T-helper 2 cell treated with Interferon-gamma antibody and Interleukin-4, amounts not matched to agents 5 μg/mL and 100 μg/mL, for 36 hours (primary cell): ENCODE results near the gene IMP3.
"Not testable (repeated sequence)": the region's sequence is repeated elsewhere in the genome, so short reads cannot be mapped to it uniquely, and the experiment has no call there.

Source experiments
- DNase-seq: peaks from one replicate; pipeline ENCODE4 v3.0.0; 2021; ENCODE audit warnings: low spot score
- H3K27ac Mint-ChIP-seq: one replicate; pipeline ENCODE4 v1.8.0; 2021; ENCODE audit warnings: mild to moderate bottlenecking, mixed read lengths
- H3K27me3 Mint-ChIP-seq: one replicate; pipeline ENCODE4 v1.8.0; 2021; ENCODE audit warnings: low read depth, mixed read lengths
- H3K36me3 Mint-ChIP-seq: one replicate; pipeline ENCODE4 v1.8.0; 2021; ENCODE audit warnings: low read depth, mixed read lengths
- H3K4me1 Mint-ChIP-seq: one replicate; pipeline ENCODE4 v1.8.0; 2021; ENCODE audit warnings: low read depth, mixed read lengths
- H3K4me3 Mint-ChIP-seq: one replicate; pipeline ENCODE4 v1.8.0; 2022; ENCODE audit warnings: mild to moderate bottlenecking, moderate library complexity, mixed read lengths
- H3K9me3 Mint-ChIP-seq: one replicate; pipeline ENCODE4 v1.8.0; 2021; ENCODE audit warnings: mixed read lengths

Gene IMP3

GRCh38 chr15:75636026-75636425 is 4.0 kb downstream of the IMP3 start:
- Mint-ChIP-seq H3K27ac (peak overlapping the region; percentile 36), H3K36me3 (peaks cover 23% of the 10 kb centered on the region), H3K9me3 (no peaks in the 10 kb centered on the region), H3K4me3 (no peak overlapping the region), H3K4me1 (peaks cover 26% of the 10 kb centered on the region), H3K27me3 (no peaks in the 10 kb centered on the region)
- no peak for DNase-seq

- not testable (repeated sequence) for DNase-seq, H3K9me3 Mint-ChIP-seq, H3K4me3 Mint-ChIP-seq, H3K27me3 Mint-ChIP-seq, H3K27ac Mint-ChIP-seq
- peaks cover 23% of the 10 kb centered on the region for H3K4me1 Mint-ChIP-seq
- peaks cover 16% of the 10 kb centered on the region for H3K36me3 Mint-ChIP-seq
Measured at GRCh38 chr15:75633922-75634321, 6.1 kb downstream of the IMP3 start.

GRCh38 chr15:75631935-75632334 is 8.1 kb downstream of the IMP3 start:
- Mint-ChIP-seq H3K4me1 (peaks cover 11% of the 10 kb centered on the region), H3K9me3 (no peaks in the 10 kb centered on the region), H3K27me3 (no peaks in the 10 kb centered on the region), H3K36me3 (peaks cover under 1% of the 10 kb centered on the region), H3K4me3 (no peak overlapping the region), H3K27ac (no peak overlapping the region)
- DNase-seq = no peak

DNA sequence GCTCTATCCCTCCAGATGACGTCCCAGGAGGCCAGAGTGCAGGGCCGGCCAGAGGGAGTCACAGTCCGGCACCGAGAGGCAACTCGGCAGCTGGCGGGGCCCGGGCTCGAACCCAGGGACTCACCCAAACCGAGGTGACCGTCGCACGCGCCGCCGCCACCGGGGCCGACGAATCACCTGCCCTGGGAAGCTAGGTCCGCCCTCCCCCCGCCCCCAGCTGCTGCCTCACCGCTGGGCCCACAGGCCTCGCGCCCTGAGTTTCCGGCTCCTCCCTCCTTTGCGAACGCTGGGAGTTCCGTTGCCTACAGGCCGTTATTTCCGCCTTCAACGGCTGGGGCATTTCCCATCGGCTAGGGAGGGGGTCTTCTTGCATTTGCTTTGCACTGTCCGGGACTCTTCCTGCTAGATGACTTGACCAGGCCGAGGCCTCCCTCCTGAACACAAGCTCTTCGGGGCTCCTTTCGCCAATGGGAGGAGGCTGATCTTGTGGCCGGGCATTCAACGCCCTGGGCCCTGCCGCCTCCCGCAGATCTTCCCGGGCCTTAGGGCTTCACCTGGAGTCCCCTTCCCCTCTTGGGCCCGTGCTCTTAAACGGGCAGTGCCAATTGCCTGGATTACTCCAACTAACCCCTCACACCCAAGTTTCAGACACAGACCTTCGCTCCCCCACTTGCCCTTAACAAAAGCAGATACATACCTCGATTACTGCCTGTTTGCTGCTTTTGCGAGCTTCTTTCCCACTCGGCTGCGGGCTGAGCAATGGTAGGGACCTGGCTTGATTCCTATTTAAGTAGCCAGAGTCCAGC is 14.3 kb downstream of the IMP3 start, which contains the start of gene SNUPN:
Gene SNUPN, minus strand, starts transcription at position 184 of the 806 bp plus-strand sequence. CDS start 4,674 bp downstream, outside the sequence.
- Mint-ChIP-seq H3K36me3 (peaks cover 16% of the 10 kb centered on the region), H3K4me3 (peak within 1 kb of the TSS; percentile 90), H3K4me1 (peaks cover 31% of the 10 kb centered on the region), H3K9me3 (no peaks in the 10 kb centered on the region), H3K27me3 (no peaks in the 10 kb centered on the region), H3K27ac (peak within 1 kb of the TSS; percentile 95)
- peak; percentile 92 for DNase-seq

GRCh38 chr15:75622505-75622904 is 17.5 kb downstream of the IMP3 start:
- H3K4me3 Mint-ChIP-seq = peak overlapping the region; percentile 12
- no peak for DNase-seq
- H3K27ac Mint-ChIP-seq = peak overlapping the region; percentile 45
- H3K9me3 Mint-ChIP-seq = no peaks in the 10 kb centered on the region
- no peaks in the 10 kb centered on the region for H3K27me3 Mint-ChIP-seq
- peaks cover 32% of the 10 kb centered on the region for H3K36me3 Mint-ChIP-seq
- peaks cover 37% of the 10 kb centered on the region for H3K4me1 Mint-ChIP-seq

DNA sequence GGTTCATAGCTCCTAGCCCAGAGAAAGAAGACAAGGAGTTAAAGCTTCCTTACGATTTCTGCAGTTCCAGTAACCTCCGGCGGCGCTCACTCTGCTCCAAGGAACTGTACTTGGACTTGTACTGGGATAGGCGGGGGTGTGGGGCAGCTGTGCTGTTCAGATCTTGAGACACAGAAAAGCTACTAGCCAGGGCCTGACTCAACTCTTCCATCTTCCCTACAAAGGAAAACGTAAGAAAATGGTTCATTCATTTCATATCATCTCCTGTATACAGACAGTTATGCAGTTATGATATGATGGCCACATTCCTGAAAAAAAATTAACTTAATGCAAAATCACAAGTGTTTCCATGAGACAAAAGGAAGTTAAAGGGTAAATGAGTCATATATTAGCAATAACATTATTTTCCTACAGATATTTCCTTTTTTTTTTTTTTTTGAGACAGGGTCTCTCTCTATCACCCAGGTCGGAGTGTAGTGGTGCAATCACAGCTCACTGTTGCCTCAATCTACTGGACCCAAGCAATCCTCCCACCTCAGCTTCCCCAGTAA is 19.1 kb downstream of the IMP3 start:
- Mint-ChIP-seq H3K27me3 (no peaks in the 10 kb centered on the region), H3K27ac (peak overlapping the region; percentile 56), H3K9me3 (no peaks in the 10 kb centered on the region), H3K36me3 (peaks cover 42% of the 10 kb centered on the region), H3K4me1 (peaks cover 28% of the 10 kb centered on the region), H3K4me3 (peak overlapping the region; percentile 42)
- no peak for DNase-seq

GRCh38 chr15:75620058-75620820 is 19.8 kb downstream of the IMP3 start:
- H3K4me1 Mint-ChIP-seq = peaks cover 30% of the 10 kb centered on the region
- DNase-seq = no peak
- no peaks in the 10 kb centered on the region for H3K9me3 Mint-ChIP-seq
- H3K4me3 Mint-ChIP-seq = peak overlapping the region; percentile 42
- peak overlapping the region; percentile 41 for H3K27ac Mint-ChIP-seq
- H3K27me3 Mint-ChIP-seq = no peaks in the 10 kb centered on the region
- H3K36me3 Mint-ChIP-seq = peaks cover 44% of the 10 kb centered on the region

- H3K4me3 Mint-ChIP-seq = no peak overlapping the region
- peaks cover 20% of the 10 kb centered on the region for H3K4me1 Mint-ChIP-seq
- H3K27ac Mint-ChIP-seq = peak overlapping the region; percentile 32
- H3K27me3 Mint-ChIP-seq = no peaks in the 10 kb centered on the region
- no peaks in the 10 kb centered on the region for H3K9me3 Mint-ChIP-seq
- no peak for DNase-seq
- peaks cover 59% of the 10 kb centered on the region for H3K36me3 Mint-ChIP-seq
Measured at GRCh38 chr15:75616766-75617165, 23.3 kb downstream of the IMP3 start.

GRCh38 chr15:75606711-75607699 is 33.0 kb downstream of the IMP3 start:
- Mint-ChIP-seq H3K4me1 (peaks cover 35% of the 10 kb centered on the region), H3K36me3 (peaks cover 50% of the 10 kb centered on the region), H3K9me3 (no peaks in the 10 kb centered on the region), H3K4me3 (peak overlapping the region; percentile 74), H3K27ac (peak overlapping the region; percentile 95), H3K27me3 (no peaks in the 10 kb centered on the region)
- DNase-seq = peak; percentile 28

DNA sequence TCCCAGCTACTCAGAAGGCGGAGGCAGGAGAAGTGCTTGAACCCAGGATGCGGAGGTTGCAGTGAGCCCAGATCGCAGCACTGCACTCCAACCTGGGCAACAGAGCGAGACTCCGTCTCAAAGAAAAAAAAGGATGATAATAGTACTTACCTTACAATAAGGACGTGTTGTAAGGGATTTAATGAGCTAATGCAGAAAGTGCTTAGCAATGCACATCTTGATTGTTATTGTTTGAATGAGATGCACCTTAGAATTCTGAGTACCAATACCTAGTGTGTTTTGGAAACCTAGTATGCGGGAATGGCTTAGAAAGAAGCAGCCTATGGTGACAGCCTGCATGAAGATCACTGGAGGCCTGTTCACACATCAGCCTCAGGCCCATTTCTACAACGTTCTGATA is 34.0 kb downstream of the IMP3 start:
- Mint-ChIP-seq H3K27ac (peak overlapping the region; percentile 95), H3K4me3 (peak overlapping the region; percentile 74), H3K36me3 (peaks cover 55% of the 10 kb centered on the region), H3K4me1 (peaks cover 41% of the 10 kb centered on the region), H3K9me3 (no peaks in the 10 kb centered on the region), H3K27me3 (no peaks in the 10 kb centered on the region)
- DNase-seq = no peak

GRCh38 chr15:75599401-75599800 is 40.6 kb downstream of the IMP3 start:
- peaks cover 54% of the 10 kb centered on the region for H3K36me3 Mint-ChIP-seq
- H3K27me3 Mint-ChIP-seq = no peaks in the 10 kb centered on the region
- H3K4me1 Mint-ChIP-seq = peaks cover 38% of the 10 kb centered on the region
- H3K9me3 Mint-ChIP-seq = no peaks in the 10 kb centered on the region
- H3K27ac Mint-ChIP-seq = peak overlapping the region; percentile 29
- DNase-seq = no peak
- no peak overlapping the region for H3K4me3 Mint-ChIP-seq

- Mint-ChIP-seq H3K27me3 (no peaks in the 10 kb centered on the region), H3K9me3 (no peaks in the 10 kb centered on the region), H3K27ac (peak overlapping the region; percentile 84), H3K4me1 (peaks cover 38% of the 10 kb centered on the region), H3K36me3 (peaks cover 53% of the 10 kb centered on the region), H3K4me3 (peak overlapping the region; percentile 79)
- no peak for DNase-seq
Measured at GRCh38 chr15:75598361-75598760, 41.7 kb downstream of the IMP3 start.

DNA sequence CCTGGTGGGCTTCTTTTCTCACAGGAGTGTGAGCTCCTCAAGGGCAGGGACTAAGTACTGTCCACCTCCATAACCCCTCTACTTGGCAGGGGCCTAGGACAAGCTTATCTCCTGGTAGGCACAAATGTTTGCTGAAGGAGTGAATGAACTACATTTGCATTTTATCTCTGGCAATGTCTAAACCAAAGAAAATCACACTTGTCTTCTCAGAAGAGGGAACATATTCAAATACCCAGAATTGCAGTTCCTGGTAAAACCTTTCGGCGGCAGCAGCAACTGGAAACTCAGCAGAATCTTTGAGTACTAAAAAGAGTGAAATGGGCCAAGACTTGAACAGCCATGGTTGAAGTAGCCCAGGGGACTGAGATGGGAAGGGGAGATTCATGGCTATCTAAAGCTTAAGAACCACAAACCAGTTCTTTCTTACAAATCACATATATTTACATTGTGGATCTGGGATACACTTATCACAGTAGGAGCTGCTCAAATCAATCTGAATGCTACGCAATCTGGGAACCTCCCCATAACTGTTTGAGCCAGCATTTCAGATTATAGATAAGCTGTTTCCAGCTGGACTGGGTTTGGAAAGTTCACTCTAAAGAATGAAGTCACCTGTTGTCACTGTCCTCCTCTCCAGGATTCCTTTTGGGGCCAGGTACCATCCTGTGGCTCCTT is 42.2 kb downstream of the IMP3 start:
- no peaks in the 10 kb centered on the region for H3K27me3 Mint-ChIP-seq
- H3K9me3 Mint-ChIP-seq = no peaks in the 10 kb centered on the region
- peak; percentile 49 for DNase-seq
- peak overlapping the region; percentile 84 for H3K27ac Mint-ChIP-seq
- H3K36me3 Mint-ChIP-seq = peaks cover 53% of the 10 kb centered on the region
- H3K4me3 Mint-ChIP-seq = peak overlapping the region; percentile 79
- peaks cover 38% of the 10 kb centered on the region for H3K4me1 Mint-ChIP-seq
